HG02884 (cell line): Measurements from ENCODE around the gene SCNN1B.
A peak's percentile ranks its signal among the peaks of the same experiment; 100 is the strongest.
"Not testable (repeated sequence)": the region's sequence is repeated elsewhere in the genome, so short reads cannot be mapped to it uniquely, and the experiment has no call there.

Experiments used
- ATAC-seq: cut with Tn5 transposase; IDR thresholded peaks from one replicate; pipeline ENCODE4 v1.9.1; 2021; ENCODE audit warnings: mild to moderate bottlenecking, moderate library complexity; ENCODE audit not compliant: unreplicated experiment

Gene SCNN1B

GRCh38 chr16:23288209-23288608 is 13.9 kb upstream of the SCNN1B start:
- ATAC-seq, result no peak

- no peak for ATAC-seq
Measured at GRCh38 chr16:23288726-23289512, 13.2 kb upstream of the SCNN1B start.

GRCh38 chr16:23290189-23291062 is 11.7 kb upstream of the SCNN1B start:
- ATAC-seq, result no peak

GRCh38 chr16:23293016-23293415 is 9.1 kb upstream of the SCNN1B start:
- peak; percentile 66 for ATAC-seq

- no peak for ATAC-seq
Measured at GRCh38 chr16:23294260-23294659, 7.8 kb upstream of the SCNN1B start.

- no peak for ATAC-seq
Measured at GRCh38 chr16:23296994-23297393, 5.1 kb upstream of the SCNN1B start.

- no peak for ATAC-seq
Measured at GRCh38 chr16:23298290-23298915, 3.7 kb upstream of the SCNN1B start.

GRCh38 chr16:23299815-23300214 is 2.3 kb upstream of the SCNN1B start:
- not testable (repeated sequence) for ATAC-seq

- no peak for ATAC-seq
Measured at GRCh38 chr16:23301251-23302044, 654 bp upstream of the SCNN1B start.

- no peak for ATAC-seq
Measured at GRCh38 chr16:23303685-23304084, 1.6 kb downstream of the SCNN1B start.

- no peak for ATAC-seq
Measured at GRCh38 chr16:23304620-23305019, 2.5 kb downstream of the SCNN1B start.

GRCh38 chr16:23306199-23307100 is 4.3 kb downstream of the SCNN1B start:
- ATAC-seq, result no peak

GRCh38 chr16:23310217-23310616 is 8.1 kb downstream of the SCNN1B start:
- no peak for ATAC-seq

GRCh38 chr16:23310744-23311143 is 8.6 kb downstream of the SCNN1B start:
- no peak for ATAC-seq

- ATAC-seq, result no peak
Measured at GRCh38 chr16:23316232-23316631, 14.1 kb downstream of the SCNN1B start.

GRCh38 chr16:23316634-23317265 is 14.6 kb downstream of the SCNN1B start:
- ATAC-seq, result no peak

GRCh38 chr16:23317266-23317661 is 15.2 kb downstream of the SCNN1B start:
- no peak for ATAC-seq

GRCh38 chr16:23317751-23318150 is 15.6 kb downstream of the SCNN1B start:
- ATAC-seq, result no peak

- ATAC-seq, result no peak
Measured at GRCh38 chr16:23318639-23319038, 16.5 kb downstream of the SCNN1B start.
